HepG2 (cell line): Measurements from ENCODE around the gene PLB1. TPM values are rescaled to one million over a fixed set of nuclear protein-coding genes. Genes with fewer than 3 reads are reported as not detected.
A peak's percentile ranks its signal among the peaks of the same experiment; 100 is the strongest.

ENCODE experiments used
- HHEX ChIP-seq: IDR thresholded peaks from 2 replicates; pipeline ENCODE4 v1.6.1; 2016; ENCODE audit warnings: control low read depth
- NFE2L2 ChIP-seq: fragments of 150-350 bp; IDR thresholded peaks from 2 replicates; pipeline ENCODE4 v1.6.1; 2014; ENCODE audit warnings: low read length
- POLR2AphosphoS2 ChIP-seq: IDR thresholded peaks from 2 replicates; pipeline ENCODE4 v1.6.1; 2011; ENCODE audit warnings: low read depth, low read length, improper control_type of control experiment
- ZMAT3 ChIP-seq: sonication (generic); formaldehyde crosslinking; conservative IDR thresholded peaks from 2 replicates; pipeline ENCODE4 v1.7.0; 2021; ENCODE audit warnings: missing genetic modification reagents
- ZNF3 ChIP-seq: IDR thresholded peaks from 2 replicates; pipeline ENCODE4 v1.7.0; 2017; ENCODE audit warnings: inconsistent platforms
- ZNF317 ChIP-seq: sonication (generic); formaldehyde crosslinking; IDR thresholded peaks from 2 replicates; pipeline ENCODE4 v1.5.0; 2020; ENCODE audit warnings: mild to moderate bottlenecking, missing genetic modification reagents
- ZNF337 ChIP-seq: sonication (generic); formaldehyde crosslinking; IDR thresholded peaks from 2 replicates; pipeline ENCODE4 v1.5.1; 2020; ENCODE audit warnings: missing genetic modification reagents, low read depth, mild to moderate bottlenecking, borderline replicate concordance
- ZNF761 ChIP-seq: sonication (generic); formaldehyde crosslinking; conservative IDR thresholded peaks from 2 replicates; pipeline ENCODE4 v1.4.0; 2020; ENCODE audit warnings: mild to moderate bottlenecking, missing genetic modification reagents
- ZNF891 ChIP-seq: sonication (generic); formaldehyde crosslinking; IDR thresholded peaks from 2 replicates; pipeline ENCODE4 v1.5.0; 2020; ENCODE audit warnings: mild to moderate bottlenecking, missing genetic modification reagents
- polyA plus RNA-seq, 8 experiments: library from polyadenylated mRNA; depleted of rRNA in 3 of 8; stranded (reverse) in 7 of 8; unstranded in 1 of 8; fragments of >200 nt; fragmentation: Illumina TruSeq in 4 of 8; extraction: Trizol in 4 of 8; gene quantifications; 2 replicates each; pipeline versions ENCODE4 v1.2.1 to v1.2.3, GENCODE V29; 2011 to 2016; ENCODE audit warnings: low read depth in 4 of 8, missing spikeins in 1 of 8, mixed read lengths in 1 of 8; ENCODE audit not compliant: insufficient read depth in 1 of 8
- total RNA-seq, 5 experiments: library from RNA; depleted of rRNA; stranded (reverse); fragments of >200 nt; fragmentation: Illumina TruSeq; extraction: Trizol; gene quantifications; 2 replicates each; pipeline ENCODE4 v1.2.3, GENCODE V29; 2016; ENCODE audit warnings: low read depth in 1 of 5
- TF ChIP-seq, protein P1 (sequence below): sonication (generic); formaldehyde crosslinking; IDR thresholded peaks from 2 replicates; pipeline ENCODE4 v1.4.0; 2020; ENCODE audit warnings: missing genetic modification reagents, borderline replicate concordance
- TF ChIP-seq, protein P2 (sequence below): fragments of 450-650 bp; IDR thresholded peaks from 2 replicates; pipeline ENCODE4 v1.6.1; 2017; ENCODE audit warnings: mild to moderate bottlenecking
- TF ChIP-seq, protein P3 (sequence below): IDR thresholded peaks from 2 replicates; pipeline ENCODE4 v1.6.1; 2016; ENCODE audit warnings: low read depth, control low read depth
- TF ChIP-seq, protein P4 (sequence below), 2 experiments: fragments of 450-650 bp in 1 of 2; sonication (generic) in 1 of 2; formaldehyde crosslinking; IDR thresholded peaks; 2 replicates each; pipeline versions ENCODE4 v1.5.0 to v1.8.0; 2020 to 2022; ENCODE audit warnings: mild to moderate bottlenecking in 1 of 2, missing genetic modification reagents in 1 of 2

Gene PLB1
- total and polyA plus RNA-seq, 2 of the 13 experiments (the other 11 are each of a cell fraction or from before 2014, with no cell fraction given), result 0.20 to 1.8 TPM

DNA sequence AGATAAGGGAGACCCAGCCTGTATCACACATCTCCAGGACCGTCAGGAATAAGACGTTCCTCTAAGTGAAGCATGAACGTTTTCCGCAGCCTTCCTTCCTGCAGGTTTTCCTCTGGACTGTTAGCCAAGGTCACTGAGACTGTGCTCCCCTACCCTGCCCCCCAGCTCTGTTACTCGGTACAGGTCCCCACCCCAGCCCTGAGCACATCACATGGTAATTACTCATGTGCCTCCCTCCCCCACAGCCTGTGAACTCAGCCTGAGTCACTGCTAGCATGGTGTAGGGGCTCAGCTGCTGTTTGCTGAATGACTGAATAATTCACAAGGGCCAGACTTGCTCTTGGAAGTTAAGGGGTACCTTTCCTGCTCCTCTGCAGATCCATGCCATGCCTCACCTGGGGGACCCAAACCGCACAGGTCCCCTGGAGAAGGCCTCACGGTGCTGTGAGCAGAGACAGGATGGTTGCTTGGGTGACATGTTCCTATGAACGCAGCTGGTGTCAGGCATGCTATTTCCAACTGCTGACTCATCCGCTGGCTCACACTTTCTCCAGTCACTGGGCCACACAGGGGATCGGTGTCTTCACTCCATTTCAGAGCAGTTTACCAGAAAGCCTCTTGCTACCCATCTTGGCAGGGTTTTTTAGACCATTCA lies 88.2 kb downstream of the PLB1 start (continued):
- TF ChIP-seq, protein P1, sequence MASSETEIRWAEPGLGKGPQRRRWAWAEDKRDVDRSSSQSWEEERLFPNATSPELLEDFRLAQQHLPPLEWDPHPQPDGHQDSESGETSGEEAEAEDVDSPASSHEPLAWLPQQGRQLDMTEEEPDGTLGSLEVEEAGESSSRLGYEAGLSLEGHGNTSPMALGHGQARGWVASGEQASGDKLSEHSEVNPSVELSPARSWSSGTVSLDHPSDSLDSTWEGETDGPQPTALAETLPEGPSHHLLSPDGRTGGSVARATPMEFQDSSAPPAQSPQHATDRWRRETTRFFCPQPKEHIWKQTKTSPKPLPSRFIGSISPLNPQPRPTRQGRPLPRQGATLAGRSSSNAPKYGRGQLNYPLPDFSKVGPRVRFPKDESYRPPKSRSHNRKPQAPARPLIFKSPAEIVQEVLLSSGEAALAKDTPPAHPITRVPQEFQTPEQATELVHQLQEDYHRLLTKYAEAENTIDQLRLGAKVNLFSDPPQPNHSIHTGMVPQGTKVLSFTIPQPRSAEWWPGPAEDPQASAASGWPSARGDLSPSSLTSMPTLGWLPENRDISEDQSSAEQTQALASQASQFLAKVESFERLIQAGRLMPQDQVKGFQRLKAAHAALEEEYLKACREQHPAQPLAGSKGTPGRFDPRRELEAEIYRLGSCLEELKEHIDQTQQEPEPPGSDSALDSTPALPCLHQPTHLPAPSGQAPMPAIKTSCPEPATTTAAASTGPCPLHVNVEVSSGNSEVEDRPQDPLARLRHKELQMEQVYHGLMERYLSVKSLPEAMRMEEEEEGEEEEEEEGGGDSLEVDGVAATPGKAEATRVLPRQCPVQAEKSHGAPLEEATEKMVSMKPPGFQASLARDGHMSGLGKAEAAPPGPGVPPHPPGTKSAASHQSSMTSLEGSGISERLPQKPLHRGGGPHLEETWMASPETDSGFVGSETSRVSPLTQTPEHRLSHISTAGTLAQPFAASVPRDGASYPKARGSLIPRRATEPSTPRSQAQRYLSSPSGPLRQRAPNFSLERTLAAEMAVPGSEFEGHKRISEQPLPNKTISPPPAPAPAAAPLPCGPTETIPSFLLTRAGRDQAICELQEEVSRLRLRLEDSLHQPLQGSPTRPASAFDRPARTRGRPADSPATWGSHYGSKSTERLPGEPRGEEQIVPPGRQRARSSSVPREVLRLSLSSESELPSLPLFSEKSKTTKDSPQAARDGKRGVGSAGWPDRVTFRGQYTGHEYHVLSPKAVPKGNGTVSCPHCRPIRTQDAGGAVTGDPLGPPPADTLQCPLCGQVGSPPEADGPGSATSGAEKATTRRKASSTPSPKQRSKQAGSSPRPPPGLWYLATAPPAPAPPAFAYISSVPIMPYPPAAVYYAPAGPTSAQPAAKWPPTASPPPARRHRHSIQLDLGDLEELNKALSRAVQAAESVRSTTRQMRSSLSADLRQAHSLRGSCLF, result no peak
- TF ChIP-seq, protein P2, sequence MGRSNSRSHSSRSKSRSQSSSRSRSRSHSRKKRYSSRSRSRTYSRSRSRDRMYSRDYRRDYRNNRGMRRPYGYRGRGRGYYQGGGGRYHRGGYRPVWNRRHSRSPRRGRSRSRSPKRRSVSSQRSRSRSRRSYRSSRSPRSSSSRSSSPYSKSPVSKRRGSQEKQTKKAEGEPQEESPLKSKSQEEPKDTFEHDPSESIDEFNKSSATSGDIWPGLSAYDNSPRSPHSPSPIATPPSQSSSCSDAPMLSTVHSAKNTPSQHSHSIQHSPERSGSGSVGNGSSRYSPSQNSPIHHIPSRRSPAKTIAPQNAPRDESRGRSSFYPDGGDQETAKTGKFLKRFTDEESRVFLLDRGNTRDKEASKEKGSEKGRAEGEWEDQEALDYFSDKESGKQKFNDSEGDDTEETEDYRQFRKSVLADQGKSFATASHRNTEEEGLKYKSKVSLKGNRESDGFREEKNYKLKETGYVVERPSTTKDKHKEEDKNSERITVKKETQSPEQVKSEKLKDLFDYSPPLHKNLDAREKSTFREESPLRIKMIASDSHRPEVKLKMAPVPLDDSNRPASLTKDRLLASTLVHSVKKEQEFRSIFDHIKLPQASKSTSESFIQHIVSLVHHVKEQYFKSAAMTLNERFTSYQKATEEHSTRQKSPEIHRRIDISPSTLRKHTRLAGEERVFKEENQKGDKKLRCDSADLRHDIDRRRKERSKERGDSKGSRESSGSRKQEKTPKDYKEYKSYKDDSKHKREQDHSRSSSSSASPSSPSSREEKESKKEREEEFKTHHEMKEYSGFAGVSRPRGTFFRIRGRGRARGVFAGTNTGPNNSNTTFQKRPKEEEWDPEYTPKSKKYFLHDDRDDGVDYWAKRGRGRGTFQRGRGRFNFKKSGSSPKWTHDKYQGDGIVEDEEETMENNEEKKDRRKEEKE, result no peak
- TF ChIP-seq, protein P3, sequence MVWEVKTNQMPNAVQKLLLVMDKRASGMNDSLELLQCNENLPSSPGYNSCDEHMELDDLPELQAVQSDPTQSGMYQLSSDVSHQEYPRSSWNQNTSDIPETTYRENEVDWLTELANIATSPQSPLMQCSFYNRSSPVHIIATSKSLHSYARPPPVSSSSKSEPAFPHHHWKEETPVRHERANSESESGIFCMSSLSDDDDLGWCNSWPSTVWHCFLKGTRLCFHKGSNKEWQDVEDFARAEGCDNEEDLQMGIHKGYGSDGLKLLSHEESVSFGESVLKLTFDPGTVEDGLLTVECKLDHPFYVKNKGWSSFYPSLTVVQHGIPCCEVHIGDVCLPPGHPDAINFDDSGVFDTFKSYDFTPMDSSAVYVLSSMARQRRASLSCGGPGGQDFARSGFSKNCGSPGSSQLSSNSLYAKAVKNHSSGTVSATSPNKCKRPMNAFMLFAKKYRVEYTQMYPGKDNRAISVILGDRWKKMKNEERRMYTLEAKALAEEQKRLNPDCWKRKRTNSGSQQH (CRISPR knock-in tag), result 0 out of 2 replicates have a peak, but pooled peaks have one; percentile 26
- 0 out of 2 replicates have a peak, but pooled peaks have one; percentile 49 for TF ChIP-seq ZMAT3 (CRISPR knock-in tag)
- TF ChIP-seq NFE2L2, result peak; percentile 49; the same call in 1 of the 2 replicates
- 0 out of 2 replicates have a peak, but pooled peaks have one; percentile 47 for TF ChIP-seq ZNF891 (CRISPR knock-in tag)
- TF ChIP-seq HHEX, result no peak
- no peak for TF ChIP-seq ZNF337 (CRISPR knock-in tag)
- TF ChIP-seq, protein P4, sequence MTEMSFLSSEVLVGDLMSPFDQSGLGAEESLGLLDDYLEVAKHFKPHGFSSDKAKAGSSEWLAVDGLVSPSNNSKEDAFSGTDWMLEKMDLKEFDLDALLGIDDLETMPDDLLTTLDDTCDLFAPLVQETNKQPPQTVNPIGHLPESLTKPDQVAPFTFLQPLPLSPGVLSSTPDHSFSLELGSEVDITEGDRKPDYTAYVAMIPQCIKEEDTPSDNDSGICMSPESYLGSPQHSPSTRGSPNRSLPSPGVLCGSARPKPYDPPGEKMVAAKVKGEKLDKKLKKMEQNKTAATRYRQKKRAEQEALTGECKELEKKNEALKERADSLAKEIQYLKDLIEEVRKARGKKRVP (CRISPR knock-in tag; IDR thresholded peaks at IDR 0.05), result no peak
- peak; percentile 82; the same call in 1 of the 2 replicates for TF ChIP-seq ZNF3 (CRISPR knock-in tag)
- no peak for TF ChIP-seq ZNF317 (CRISPR knock-in tag)
- no peak for TF ChIP-seq ZNF761
- no peak for TF ChIP-seq POLR2AphosphoS2
- TF ChIP-seq, all 625 proteins: peak for 39
